Lower leg skin (tissue), 4 donors: ENCODE data around the gene LGR5. TPM values are rescaled to one million over a fixed set of nuclear protein-coding genes. Genes with fewer than 3 reads are reported as not detected.

Experiments
- DNase-seq, 2 donors: peaks; one replicate each; pipeline ENCODE4 v3.0.0-alpha.2; 2019; ENCODE audit warnings: low spot score in 2 of 2
- H3K4me3 ChIP-seq: fragments of 200-600 bp; sonication (generic); 2 replicates; pipeline ENCODE4 v1.5.1; 2017; ENCODE audit warnings: mild to moderate bottlenecking, low read depth; ENCODE audit not compliant: poor library complexity, severe bottlenecking
- POLR2A ChIP-seq, 2 donors: fragments of 450-650 bp; IDR thresholded peaks; one replicate each; pipeline ENCODE4 v1.6.1; 2016 to 2017; ENCODE audit warnings: antibody characterized with exemption in 2 of 2, mild to moderate bottlenecking in 1 of 2, moderate library complexity in 1 of 2
- whole genome bisulfite sequencing, 2 donors: methylation state at CpG; one replicate each; pipeline ENCODE4 v1.1.5; 2018; 5-methylcytosine and 5-hydroxymethylcytosine counted together
- intact Hi-C: fragments of 100-400 bp; cut with DNase I; formaldehyde crosslinking; loops from one replicate; pipeline ENCODE4 v1.15.0; 2023; ENCODE audit warnings: low total_unique reads
- total RNA-seq, 4 donors: library from RNA; depleted of rRNA; stranded (reverse); fragments of >200 nt; gene quantifications; one replicate each; pipeline ENCODE4 v1.1.0, GENCODE V29; 2016
- TF ChIP-seq, protein P1 (sequence below), 3 donors: fragments of 450-650 bp; IDR thresholded peaks; one replicate each; pipeline ENCODE4 v1.5.1; 2016; ENCODE audit warnings: antibody characterized with exemption in 3 of 3, mild to moderate bottlenecking in 3 of 3, moderate library complexity in 2 of 3

LGR5 gene
- total RNA-seq, 4 donors from 2014 or later: 1.1 to 6.3 (median 1.3) TPM

DNA sequence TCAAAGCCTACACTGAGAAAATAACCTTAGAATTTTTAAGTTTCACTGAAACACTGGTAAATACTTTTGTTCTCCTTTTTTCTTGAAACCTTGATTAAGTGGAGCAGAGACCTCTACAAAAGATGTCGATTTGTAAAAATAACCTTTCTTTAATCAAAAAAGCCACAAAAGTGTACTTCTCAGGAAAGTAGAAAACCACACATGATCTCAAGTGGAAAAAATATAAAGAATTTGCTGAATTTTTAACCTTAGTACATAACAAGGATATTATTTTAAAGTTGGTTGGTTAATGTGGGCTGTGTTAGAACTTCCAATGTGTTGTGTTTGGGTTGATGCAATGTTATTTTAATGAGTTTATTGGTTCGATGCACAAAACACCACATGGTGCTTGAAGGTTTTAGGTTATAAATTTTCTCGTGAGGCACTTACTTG lies 8.6 kb downstream of the LGR5 start:
- 74 to 79% methylated on average over 3 of the region's 3 CpGs for WGBS, 2 donors
- TF ChIP-seq, protein P1, sequence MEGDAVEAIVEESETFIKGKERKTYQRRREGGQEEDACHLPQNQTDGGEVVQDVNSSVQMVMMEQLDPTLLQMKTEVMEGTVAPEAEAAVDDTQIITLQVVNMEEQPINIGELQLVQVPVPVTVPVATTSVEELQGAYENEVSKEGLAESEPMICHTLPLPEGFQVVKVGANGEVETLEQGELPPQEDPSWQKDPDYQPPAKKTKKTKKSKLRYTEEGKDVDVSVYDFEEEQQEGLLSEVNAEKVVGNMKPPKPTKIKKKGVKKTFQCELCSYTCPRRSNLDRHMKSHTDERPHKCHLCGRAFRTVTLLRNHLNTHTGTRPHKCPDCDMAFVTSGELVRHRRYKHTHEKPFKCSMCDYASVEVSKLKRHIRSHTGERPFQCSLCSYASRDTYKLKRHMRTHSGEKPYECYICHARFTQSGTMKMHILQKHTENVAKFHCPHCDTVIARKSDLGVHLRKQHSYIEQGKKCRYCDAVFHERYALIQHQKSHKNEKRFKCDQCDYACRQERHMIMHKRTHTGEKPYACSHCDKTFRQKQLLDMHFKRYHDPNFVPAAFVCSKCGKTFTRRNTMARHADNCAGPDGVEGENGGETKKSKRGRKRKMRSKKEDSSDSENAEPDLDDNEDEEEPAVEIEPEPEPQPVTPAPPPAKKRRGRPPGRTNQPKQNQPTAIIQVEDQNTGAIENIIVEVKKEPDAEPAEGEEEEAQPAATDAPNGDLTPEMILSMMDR (IDR thresholded peaks at IDR 0.05): no peak
- no peak for TF ChIP-seq POLR2A (IDR thresholded peaks at IDR 0.05)

DNA sequence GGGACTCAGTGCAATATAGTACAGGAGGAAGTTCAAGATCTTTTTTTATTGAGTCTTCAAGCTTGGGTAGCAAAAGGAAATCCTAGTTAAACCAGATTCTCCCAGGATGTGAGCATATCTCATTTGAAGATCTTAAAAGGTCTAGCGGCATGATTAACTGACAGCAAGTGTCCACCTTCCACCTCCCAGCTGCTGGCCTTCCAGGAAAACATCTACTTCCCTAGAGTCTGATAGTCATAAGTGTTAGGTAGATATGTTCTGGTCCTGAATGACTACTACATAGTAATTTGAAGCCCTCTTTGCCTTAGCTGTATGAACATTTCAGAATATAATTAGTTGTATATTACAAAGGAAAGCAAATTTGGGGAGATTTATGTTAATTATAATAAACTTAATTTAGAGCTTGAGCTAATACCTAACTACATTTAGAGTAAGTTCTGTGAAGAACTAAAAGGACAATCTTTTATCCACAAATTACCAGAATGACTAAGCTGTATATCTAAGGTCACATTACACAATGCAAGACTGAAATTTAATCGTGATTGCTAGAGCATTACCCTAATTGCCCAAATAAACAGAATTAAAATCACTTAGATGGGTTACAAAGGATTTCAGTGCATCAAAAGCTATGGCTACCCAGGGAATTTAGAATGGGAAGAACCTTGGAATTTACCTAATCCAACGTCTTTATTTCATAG lies 9.9 kb downstream of the LGR5 start:
- WGBS, 2 donors: 72 to 82% methylated on average over 3 of the region's 3 CpGs
- intact Hi-C loops: no loop called here
- TF ChIP-seq POLR2A (IDR thresholded peaks at IDR 0.05): no peak
- TF ChIP-seq, protein P1 (IDR thresholded peaks at IDR 0.05): no peak

More for the DNA sequence above, 8.6 kb downstream of the LGR5 start:
- no peak overlapping the region for H3K4me3 ChIP-seq
- intact Hi-C loops: no loop called here
- no peak for DNase-seq

DNA sequence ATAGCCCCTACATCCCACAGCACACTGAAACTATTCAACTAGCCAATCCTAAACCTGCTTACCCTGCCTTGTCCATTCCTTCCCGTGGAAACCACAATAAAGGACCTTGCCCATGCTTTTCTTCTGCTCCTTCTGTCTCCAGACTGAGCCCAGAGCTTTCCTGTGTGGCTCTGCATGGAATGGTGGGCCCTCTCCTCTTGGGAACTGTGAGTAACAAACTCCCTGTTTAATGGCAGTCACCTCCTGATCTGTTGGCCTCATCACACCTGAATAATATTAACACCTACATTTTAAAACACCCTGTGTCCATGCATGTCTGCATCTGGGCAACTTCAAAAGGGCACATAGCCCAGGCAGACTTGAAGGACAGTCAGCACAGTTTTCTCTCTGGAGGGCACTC lies 12.4 kb downstream of the LGR5 start:
- H3K4me3 ChIP-seq: no peak overlapping the region
- WGBS, 2 donors: 76 to 83% methylated on average over 1 of the region's 1 CpG
- TF ChIP-seq, protein P1 (IDR thresholded peaks at IDR 0.05): no peak
- no peak for TF ChIP-seq POLR2A (IDR thresholded peaks at IDR 0.05)
- DNase-seq: no peak
- intact Hi-C loops: no loop called here

More for the DNA sequence above, 9.9 kb downstream of the LGR5 start:
- DNase-seq: no peak
- H3K4me3 ChIP-seq: no peak overlapping the region

DNA sequence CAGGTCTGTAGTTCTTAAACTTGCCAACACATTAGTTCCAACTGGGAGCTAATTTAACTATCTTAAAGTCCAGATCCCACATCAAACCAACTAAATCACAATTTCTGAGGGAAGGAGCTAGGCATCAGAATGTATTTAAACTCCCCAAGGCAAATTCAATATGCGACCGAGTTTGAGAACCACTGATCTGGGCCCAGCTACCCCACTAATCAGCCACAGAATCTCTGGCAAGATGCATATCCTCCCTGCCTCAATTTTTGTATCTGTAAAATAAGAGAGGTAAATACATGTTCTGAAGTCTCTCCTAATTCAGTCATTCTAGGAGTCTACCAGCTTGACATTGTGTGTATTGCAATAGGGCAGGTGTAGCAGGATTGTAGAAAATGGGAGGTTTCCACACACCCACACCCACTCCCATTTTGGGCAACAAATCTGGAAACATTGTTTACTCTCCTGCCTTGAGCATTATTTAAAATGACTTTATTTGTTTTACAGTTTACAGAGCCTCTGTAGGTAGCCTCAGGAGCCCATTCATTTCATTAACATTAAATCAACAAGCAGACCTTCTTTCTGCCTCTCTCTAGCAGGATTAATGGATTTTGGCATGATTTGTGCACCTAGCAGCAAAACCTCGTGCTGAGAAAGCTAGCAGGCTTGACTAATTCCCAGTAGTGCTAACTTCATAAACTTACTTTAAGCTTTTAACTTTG lies 15.6 kb downstream of the LGR5 start:
- WGBS, 2 donors: 40 to 56% methylated on average over 3 of the region's 3 CpGs
- no peak for DNase-seq

DNA sequence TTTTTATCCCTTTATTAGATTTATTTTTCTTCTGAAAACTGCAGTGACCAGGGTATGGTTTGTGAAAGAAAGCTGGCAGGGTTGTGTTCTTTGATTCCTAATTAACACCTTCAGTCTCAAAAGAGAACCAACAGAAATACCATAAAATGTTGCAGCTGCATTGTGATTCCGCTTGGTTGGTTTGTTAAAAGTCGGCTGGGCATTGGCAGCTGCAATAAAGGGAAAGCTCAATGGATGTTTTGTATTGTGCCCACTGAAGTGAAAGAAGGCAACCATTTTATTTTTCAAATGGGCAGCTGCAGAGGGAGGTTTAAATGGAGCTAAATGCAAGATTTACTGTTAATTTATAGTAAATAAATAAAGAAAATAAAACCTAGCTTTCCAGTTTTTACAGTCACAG lies 16.7 kb downstream of the LGR5 start:
- DNase-seq: no peak
- 63 to 87% methylated on average over 2 of the region's 2 CpGs for WGBS, 2 donors
- TF ChIP-seq, protein P1 (IDR thresholded peaks at IDR 0.05): no peak
- TF ChIP-seq POLR2A (IDR thresholded peaks at IDR 0.05): no peak
- no peak overlapping the region for H3K4me3 ChIP-seq
- intact Hi-C loops: no loop called here

More for the DNA sequence above, 15.6 kb downstream of the LGR5 start:
- no peak overlapping the region for H3K4me3 ChIP-seq
- intact Hi-C loops: no loop called here
- no peak for TF ChIP-seq POLR2A (IDR thresholded peaks at IDR 0.05)
- TF ChIP-seq, protein P1 (IDR thresholded peaks at IDR 0.05): no peak
